GM23248 (cell line): ENCODE measurements around the gene TCF4. TPM values are rescaled to one million over a fixed set of nuclear protein-coding genes. Genes with fewer than 3 reads are reported as not detected.
A peak's percentile ranks its signal among the peaks of the same experiment; 100 is the strongest.

Experiments
- DNase-seq: peaks from one replicate; pipeline ENCODE4 v3.0.0-alpha.2; 2015
- H2AFZ ChIP-seq: fragments of 200-600 bp; sonication (generic); 2 replicates; pipeline ENCODE4 v1.6.1; 2016; ENCODE audit warnings: antibody characterized with exemption
- H3F3A ChIP-seq: fragments of 200-600 bp; sonication (generic); 2 replicates; pipeline ENCODE4 v1.6.1; 2016; ENCODE audit warnings: mild to moderate bottlenecking, antibody characterized with exemption, mixed run types; ENCODE audit not compliant: insufficient read depth
- H3K27ac ChIP-seq: fragments of 200-600 bp; sonication (generic); 2 replicates; pipeline ENCODE4 v1.5.1; 2016; ENCODE audit warnings: mild to moderate bottlenecking
- H3K27me3 ChIP-seq: fragments of 200-600 bp; sonication (generic); replicated peaks from 2 replicates; pipeline ENCODE4 v1.6.1; 2016; ENCODE audit warnings: mild to moderate bottlenecking; ENCODE audit not compliant: insufficient read depth
- H3K36me3 ChIP-seq: fragments of 200-600 bp; sonication (generic); 2 replicates; pipeline ENCODE4 v1.6.1; 2016; ENCODE audit warnings: low read depth, mild to moderate bottlenecking
- H3K4me1 ChIP-seq: fragments of 200-600 bp; sonication (generic); 2 replicates; pipeline ENCODE4 v1.6.1; 2016; ENCODE audit warnings: mild to moderate bottlenecking; ENCODE audit not compliant: insufficient read depth
- H3K4me2 ChIP-seq: fragments of 200-600 bp; sonication (generic); one replicate; pipeline ENCODE4 v1.6.1; 2016; ENCODE audit warnings: mild to moderate bottlenecking; ENCODE audit not compliant: unreplicated experiment
- H3K4me3 ChIP-seq: fragments of 200-600 bp; sonication (generic); 2 replicates; pipeline ENCODE4 v1.5.1; 2016; ENCODE audit warnings: mild to moderate bottlenecking
- H3K79me2 ChIP-seq: fragments of 200-600 bp; sonication (generic); 2 replicates; pipeline ENCODE4 v1.6.1; 2016; ENCODE audit warnings: mild to moderate bottlenecking; ENCODE audit not compliant: insufficient read depth
- H3K9ac ChIP-seq: fragments of 200-600 bp; sonication (generic); 2 replicates; pipeline ENCODE4 v1.6.1; 2016; ENCODE audit warnings: mild to moderate bottlenecking
- H3K9me2 ChIP-seq: fragments of 200-600 bp; sonication (generic); 2 replicates; pipeline ENCODE4 v1.6.1; 2016; ENCODE audit warnings: mixed run types, mild to moderate bottlenecking, moderate library complexity; ENCODE audit not compliant: insufficient read depth
- H3K9me3 ChIP-seq: fragments of 200-600 bp; sonication (generic); one replicate; pipeline ENCODE4 v1.6.1; 2017; ENCODE audit warnings: low read depth
- H4K20me1 ChIP-seq: fragments of 200-600 bp; sonication (generic); 2 replicates; pipeline ENCODE4 v1.6.0; 2016; ENCODE audit not compliant: insufficient read depth
- EZH2 ChIP-seq: fragments of 200-600 bp; sonication (generic); IDR thresholded peaks from 2 replicates; pipeline ENCODE4 v1.6.1; 2018; ENCODE audit warnings: antibody characterized with exemption, mild to moderate bottlenecking; ENCODE audit not compliant: insufficient read depth, poor library complexity, severe bottlenecking
- EZH2phosphoT487 ChIP-seq: fragments of 200-600 bp; sonication (generic); IDR thresholded peaks from 2 replicates; pipeline ENCODE4 v1.6.1; 2018; ENCODE audit warnings: antibody characterized with exemption, moderate library complexity, mild to moderate bottlenecking, low read depth; ENCODE audit not compliant: insufficient read depth
- WGBS, 2 experiments: methylation state at CpG; one replicate each; pipeline ENCODE4 v1.1.6; 2015 to 2017; ENCODE audit warnings: low lambda C conversion rate in 2 of 2, low coverage in 1 of 2; ENCODE audit errors: missing lambda C conversion rate in 2 of 2; 5-methylcytosine and 5-hydroxymethylcytosine counted together
- in situ Hi-C: fragments of 300-500 bp; cut with MboI; formaldehyde crosslinking; loops from 2 replicates; pipeline ENCODE4 v1.15.0; 2020
- polyA plus RNA-seq: library from polyadenylated mRNA; unstranded; fragments of >200 nt; fragmentation: Nextera tagmentation; extraction: Ambion mirVana; gene quantifications from 2 replicates; pipeline ENCODE4 v1.2.1, GENCODE V29; 2016
- total RNA-seq: library from RNA; depleted of rRNA; stranded (reverse); fragments of >200 nt; shearing (Covaris generic); gene quantifications from 2 replicates; pipeline ENCODE4 v1.2.3, GENCODE V29; 2014

The TCF4 gene
- total and polyA plus RNA-seq, 2 experiments from 2014 or later, result 54.5 to 59.3 TPM

- Histone ChIP-seq H2AFZ (peak overlapping the region; percentile 65), H3F3A (peaks cover 38% of the 10 kb centered on the region), H3K79me2 (peaks cover 84% of the 10 kb centered on the region), H3K4me1 (peaks cover 37% of the 10 kb centered on the region), H4K20me1 (no peaks in the 10 kb centered on the region), H3K9me3 (no peaks in the 10 kb centered on the region), H3K36me3 (no peaks in the 10 kb centered on the region), H3K4me3 (peak overlapping the region; percentile 70), H3K9ac (peak overlapping the region; percentile 64), H3K27me3 (no peaks in the 10 kb centered on the region), H3K9me2 (no peaks in the 10 kb centered on the region), H3K4me2 (peak overlapping the region; percentile 95), H3K27ac (peak overlapping the region; percentile 79)
- in situ Hi-C loops, result no loop called here
- DNase-seq, result no peak
- 50 to 57% methylated on average over 3 of the region's 3 CpGs for WGBS, 2 experiments
- TF ChIP-seq EZH2 (no peak), EZH2phosphoT487 (no peak)
These were observed 86.4 kb downstream of the TCF4 start for GRCh38 chr18:55501579-55501978.

GRCh38 chr18:55500316-55501086, 87.5 kb downstream of the TCF4 start:
- H3K36me3 ChIP-seq, result no peaks in the 10 kb centered on the region
- H2AFZ ChIP-seq, result peak overlapping the region; percentile 17; the same call in 1 of the 2 replicates
- peaks cover 38% of the 10 kb centered on the region for H3F3A ChIP-seq
- H3K27me3 ChIP-seq, result no peaks in the 10 kb centered on the region
- peak; percentile 89 for DNase-seq
- WGBS, 2 experiments, result 1 to 2% methylated on average over 4 of the region's 4 CpGs
- peak overlapping the region; percentile 64 for H3K9ac ChIP-seq
- H3K4me2 ChIP-seq, result peak overlapping the region; percentile 95
- H3K9me3 ChIP-seq, result no peaks in the 10 kb centered on the region
- H3K4me1 ChIP-seq, result peaks cover 37% of the 10 kb centered on the region
- peaks cover 86% of the 10 kb centered on the region for H3K79me2 ChIP-seq
- no peaks in the 10 kb centered on the region for H3K9me2 ChIP-seq
- no peak for TF ChIP-seq EZH2
- no peak for TF ChIP-seq EZH2phosphoT487
- H3K27ac ChIP-seq, result peak overlapping the region; percentile 79
- no peaks in the 10 kb centered on the region for H4K20me1 ChIP-seq
- in situ Hi-C loops, result no loop called here
- H3K4me3 ChIP-seq, result peak overlapping the region; percentile 70

GRCh38 chr18:55499526-55499925, 88.5 kb downstream of the TCF4 start:
- Histone ChIP-seq H3K27ac (peak overlapping the region; percentile 79), H3K9me2 (no peaks in the 10 kb centered on the region), H3K9me3 (no peaks in the 10 kb centered on the region), H3K36me3 (no peaks in the 10 kb centered on the region), H2AFZ (no peak overlapping the region), H3K9ac (0 out of 2 replicates have a peak overlapping the region, but pooled peaks have one; percentile 64), H3K4me1 (peaks cover 46% of the 10 kb centered on the region), H4K20me1 (no peaks in the 10 kb centered on the region), H3K4me2 (peak overlapping the region; percentile 95), H3K79me2 (peaks cover 86% of the 10 kb centered on the region), H3K27me3 (no peaks in the 10 kb centered on the region), H3F3A (peaks cover 44% of the 10 kb centered on the region), H3K4me3 (no peak overlapping the region)
- no peak for DNase-seq
- in situ Hi-C loops, result no loop called here
- 93% methylated on average over 3 of the region's 3 CpGs for WGBS, 2 experiments
- TF ChIP-seq EZH2phosphoT487, result no peak
- no peak for TF ChIP-seq EZH2

GRCh38 chr18:55497825-55498403, 90.1 kb downstream of the TCF4 start:
- Histone ChIP-seq H3K36me3 (no peaks in the 10 kb centered on the region), H3K9me2 (no peaks in the 10 kb centered on the region), H3K9me3 (no peaks in the 10 kb centered on the region), H3K79me2 (peaks cover 86% of the 10 kb centered on the region), H3K4me1 (peaks cover 52% of the 10 kb centered on the region), H3K27me3 (no peaks in the 10 kb centered on the region), H2AFZ (no peak overlapping the region), H3K4me3 (no peak overlapping the region), H3F3A (peaks cover 45% of the 10 kb centered on the region), H3K4me2 (no peak overlapping the region), H3K9ac (no peak overlapping the region), H3K27ac (no peak overlapping the region), H4K20me1 (no peaks in the 10 kb centered on the region)
- TF ChIP-seq EZH2phosphoT487, result no peak
- TF ChIP-seq EZH2, result no peak
- 89 to 95% methylated on average over 5 of the region's 5 CpGs for WGBS, 2 experiments
- DNase-seq, result no peak
- in situ Hi-C loops, result no loop called here
